B cell (primary cell): ENCODE data around the gene CERS6. TPM values are rescaled to one million over a fixed set of nuclear protein-coding genes. Genes with fewer than 3 reads are reported as not detected.

Experiments used
- ATAC-seq: fragments of 200-7000 bp; cut with Tn5 transposase; one replicate; pipeline ENCODE4 v1.10.0; 2021; ENCODE audit warnings: low read depth, mild to moderate bottlenecking, moderate number of reproducible peaks, moderate library complexity
- CTCF ChIA-PET: fragments of 350-600 bp; sonication (Branson Sonifier 250); formaldehyde crosslinking; loops from one replicate; lab custom pipeline; 2021; ENCODE audit warnings: antibody characterized with exemption, inconsistent platforms; lab: Charles Lee
- POLR2A ChIA-PET: fragments of 350-600 bp; sonication (Branson Sonifier 250); formaldehyde crosslinking; loops from one replicate; lab custom pipeline; 2021; ENCODE audit warnings: antibody characterized with exemption; lab: Charles Lee
- DNase-seq: peaks from one replicate; pipeline ENCODE4 v3.0.0; 2013
- H2AFZ ChIP-seq: 2 replicates; pipeline ENCODE4 v1.6.1; 2012; ENCODE audit warnings: mild to moderate bottlenecking, low read depth, low read length; ENCODE audit not compliant: insufficient read depth, poor library complexity, severe bottlenecking
- H3K27ac ChIP-seq, 2 donors: 1 replicate in 1 of 2; 2 replicates in 1 of 2; pipeline ENCODE4 v1.5.1; 2012 to 2013; ENCODE audit warnings: low read length in 2 of 2, mild to moderate bottlenecking in 2 of 2, moderate library complexity in 1 of 2
- H3K27me3 ChIP-seq, 4 experiments: fragments of 200-600 bp in 1 of 4; sonication (generic) in 1 of 4; replicated peaks in 1 of 4; 1 replicate in 2 of 4; 2 replicates in 2 of 4; pipeline versions ENCODE4 v1.6.1 to v1.7.0; 2013 to 2016; ENCODE audit warnings: low read length in 3 of 4, mild to moderate bottlenecking in 2 of 4, mixed read lengths in 1 of 4, moderate library complexity in 1 of 4; ENCODE audit not compliant: insufficient read depth in 4 of 4, control insufficient read depth in 3 of 4; ENCODE audit errors: control extremely low read depth in 1 of 4
- H3K36me3 ChIP-seq, 2 experiments: replicated peaks in 1 of 2; 1 replicate in 1 of 2; 2 replicates in 1 of 2; pipeline versions ENCODE4 v1.6.1 to v1.7.1; 2013; ENCODE audit warnings: low read length in 1 of 2; ENCODE audit not compliant: insufficient read depth in 2 of 2, control insufficient read depth in 1 of 2; ENCODE audit errors: control extremely low read depth in 1 of 2, extremely low read depth in 1 of 2
- H3K4me1 ChIP-seq, 2 donors: fragments of 200-600 bp in 1 of 2; sonication (generic) in 1 of 2; 1 replicate in 1 of 2; 2 replicates in 1 of 2; pipeline versions ENCODE4 v1.5.1 to v1.6.1; 2013 to 2017; ENCODE audit warnings: low read length in 2 of 2; ENCODE audit not compliant: control insufficient read depth in 2 of 2, insufficient read depth in 2 of 2
- H3K4me2 ChIP-seq: replicated peaks from 2 replicates; pipeline ENCODE3; 2012; ENCODE audit warnings: mild to moderate bottlenecking, low read depth, low read length; ENCODE audit not compliant: poor library complexity, severe bottlenecking
- H3K4me3 ChIP-seq, 5 experiments: fragments of 200-600 bp in 1 of 5; sonication (generic) in 1 of 5; 1 replicate in 3 of 5; 2 replicates in 2 of 5; pipeline versions ENCODE4 v1.5.1 to v1.7.0; 2011 to 2016; ENCODE audit warnings: low read length in 4 of 5, mild to moderate bottlenecking in 4 of 5, low read depth in 2 of 5, control low read depth in 1 of 5, moderate library complexity in 1 of 5; ENCODE audit not compliant: insufficient read depth in 1 of 5; ENCODE audit errors: control extremely low read depth in 1 of 5, extremely low read depth in 1 of 5
- H3K79me2 ChIP-seq: fragments of 200-600 bp; sonication (generic); one replicate; pipeline ENCODE4 v1.6.0; 2016; ENCODE audit warnings: low read length; ENCODE audit not compliant: control insufficient read depth, insufficient read depth
- H3K9ac ChIP-seq: fragments of 200-600 bp; sonication (generic); 2 replicates; pipeline ENCODE4 v1.6.1; 2017; ENCODE audit warnings: mild to moderate bottlenecking, low read length, moderate library complexity
- H3K9me3 ChIP-seq, 3 donors: one replicate each; pipeline versions ENCODE4 v1.6.1 to v1.7.1; 2013; ENCODE audit warnings: low read length in 2 of 3; ENCODE audit not compliant: control insufficient read depth in 2 of 3, insufficient read depth in 1 of 3; ENCODE audit errors: control extremely low read depth in 1 of 3
- H4K20me1 ChIP-seq: 2 replicates; pipeline ENCODE4 v1.6.0; 2012; ENCODE audit warnings: mild to moderate bottlenecking, low read length; ENCODE audit not compliant: insufficient read depth, control insufficient read depth, poor library complexity, severe bottlenecking
- H3K27ac Mint-ChIP-seq: one replicate; pipeline ENCODE4 v1.8.0; 2021; ENCODE audit warnings: mixed read lengths
- H3K27me3 Mint-ChIP-seq: one replicate; pipeline ENCODE4 v1.8.0; 2021; ENCODE audit warnings: mixed read lengths
- H3K4me1 Mint-ChIP-seq: one replicate; pipeline ENCODE4 v1.8.0; 2021; ENCODE audit warnings: mixed read lengths
- H3K4me3 Mint-ChIP-seq: one replicate; pipeline ENCODE4 v1.8.0; 2021; ENCODE audit warnings: mixed read lengths
- H3K9me3 Mint-ChIP-seq: one replicate; pipeline ENCODE4 v1.8.0; 2022; ENCODE audit warnings: mixed read lengths; ENCODE audit not compliant: insufficient read depth
- EZH2 ChIP-seq: IDR thresholded peaks from 2 replicates; pipeline ENCODE4 v1.6.1; 2012; ENCODE audit warnings: borderline replicate concordance, low read depth, mild to moderate bottlenecking, moderate library complexity, low read length; ENCODE audit not compliant: insufficient read depth, poor library complexity, severe bottlenecking
- WGBS: methylation state at CpG from one replicate; pipeline ENCODE4 v1.1.5; 2013; ENCODE audit warnings: missing lambda C conversion rate; ENCODE audit not compliant: insufficient coverage; 5-methylcytosine and 5-hydroxymethylcytosine counted together
- intact Hi-C: fragments of 100-400 bp; cut with micrococcal nuclease; formaldehyde crosslinking; loops from one replicate; pipeline ENCODE4 v1.10.0; 2022
- polyA plus RNA-seq: library from polyadenylated mRNA; depleted of rRNA; stranded (reverse); fragments of >200 nt; gene quantifications from 2 replicates; pipeline ENCODE4 v1.2.3, GENCODE V29; 2012
- total RNA-seq, 2 donors: library from RNA; stranded (reverse); fragments of 120-200 nt in 1 of 2; gene quantifications; 1 replicate in 1 of 2; 2 replicates in 1 of 2; pipeline versions ENCODE4 v1.2.3 to v1.2.4, GENCODE V29; 2013 to 2022
- TF ChIP-seq, protein P1 (sequence below): fragments of 200-600 bp; IDR thresholded peaks from one replicate; pipeline ENCODE4 v1.8.0; 2022; ENCODE audit warnings: antibody characterized with exemption, mild to moderate bottlenecking

The CERS6 gene
- total and polyA plus RNA-seq, 2 donors (not counting 1 experiment from before 2014, with no cell fraction given) = 2.2 to 5.5 TPM

DNA sequence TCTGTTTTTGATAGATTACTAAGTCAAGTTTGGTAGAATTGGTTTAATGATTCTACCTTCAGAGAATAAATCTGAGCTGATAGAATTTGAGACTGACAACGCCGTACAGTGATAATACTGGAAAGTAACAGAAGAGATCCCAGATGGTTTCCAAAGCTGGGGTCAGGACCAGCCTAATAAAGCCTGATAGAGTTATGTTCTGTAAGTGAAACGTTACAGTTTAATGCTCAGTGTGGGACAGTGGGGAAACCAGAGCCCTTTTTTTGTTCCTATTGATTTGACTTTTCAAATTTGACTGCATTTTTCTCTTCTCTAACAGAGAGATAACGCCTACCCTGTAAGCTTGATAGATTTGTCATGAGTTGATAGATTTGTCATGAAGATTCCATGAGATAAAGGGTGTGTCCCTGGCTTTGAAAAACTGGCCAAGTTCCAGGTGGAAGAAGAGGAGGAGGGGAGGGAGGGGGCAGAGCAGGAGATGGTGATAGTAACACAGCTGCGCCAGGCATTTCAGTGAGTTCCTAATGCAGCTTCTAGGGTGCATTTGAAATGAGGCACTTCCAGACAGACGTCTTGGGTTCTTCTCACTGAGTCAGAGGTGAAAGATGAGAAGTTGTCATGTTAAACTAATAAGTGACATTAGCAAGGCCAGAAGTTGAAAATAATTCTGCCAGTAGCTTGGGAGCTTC, 65.1 kb downstream of the CERS6 start:
- H3K27me3 Mint-ChIP-seq = no peaks in the 10 kb centered on the region
- Histone ChIP-seq H3K9me3 (no peaks in the 10 kb centered on the region), H3K9ac (no peak overlapping the region), H3K4me1 (peaks cover 0 to 6% of the 10 kb centered on the region in 2 donors), H3K4me2 (no peak overlapping the region), H4K20me1 (peaks cover 4% of the 10 kb centered on the region), H3K79me2 (peaks cover 35% of the 10 kb centered on the region), H3K36me3 (no peaks in the 10 kb centered on the region), H3K4me3 (no peak overlapping the region), H3K27ac (no peak overlapping the region), H3K27me3 (no peaks in the 10 kb centered on the region), H2AFZ (no peak overlapping the region)
- peaks cover 36% of the 10 kb centered on the region for H3K4me1 Mint-ChIP-seq
- ATAC-seq (no peak), DNase-seq (no peak)
- no peak overlapping the region for H3K27ac Mint-ChIP-seq
- CTCF ChIA-PET = no interaction called here
- H3K4me3 Mint-ChIP-seq = no peak overlapping the region
- WGBS = 73% methylated on average over 5 of the region's 6 CpGs
- no peaks in the 10 kb centered on the region for H3K9me3 Mint-ChIP-seq
- POLR2A ChIA-PET = no interaction called here
- no peak for TF ChIP-seq EZH2
- TF ChIP-seq, protein P1, sequence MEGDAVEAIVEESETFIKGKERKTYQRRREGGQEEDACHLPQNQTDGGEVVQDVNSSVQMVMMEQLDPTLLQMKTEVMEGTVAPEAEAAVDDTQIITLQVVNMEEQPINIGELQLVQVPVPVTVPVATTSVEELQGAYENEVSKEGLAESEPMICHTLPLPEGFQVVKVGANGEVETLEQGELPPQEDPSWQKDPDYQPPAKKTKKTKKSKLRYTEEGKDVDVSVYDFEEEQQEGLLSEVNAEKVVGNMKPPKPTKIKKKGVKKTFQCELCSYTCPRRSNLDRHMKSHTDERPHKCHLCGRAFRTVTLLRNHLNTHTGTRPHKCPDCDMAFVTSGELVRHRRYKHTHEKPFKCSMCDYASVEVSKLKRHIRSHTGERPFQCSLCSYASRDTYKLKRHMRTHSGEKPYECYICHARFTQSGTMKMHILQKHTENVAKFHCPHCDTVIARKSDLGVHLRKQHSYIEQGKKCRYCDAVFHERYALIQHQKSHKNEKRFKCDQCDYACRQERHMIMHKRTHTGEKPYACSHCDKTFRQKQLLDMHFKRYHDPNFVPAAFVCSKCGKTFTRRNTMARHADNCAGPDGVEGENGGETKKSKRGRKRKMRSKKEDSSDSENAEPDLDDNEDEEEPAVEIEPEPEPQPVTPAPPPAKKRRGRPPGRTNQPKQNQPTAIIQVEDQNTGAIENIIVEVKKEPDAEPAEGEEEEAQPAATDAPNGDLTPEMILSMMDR = no peak
- intact Hi-C loops = no loop called here

DNA sequence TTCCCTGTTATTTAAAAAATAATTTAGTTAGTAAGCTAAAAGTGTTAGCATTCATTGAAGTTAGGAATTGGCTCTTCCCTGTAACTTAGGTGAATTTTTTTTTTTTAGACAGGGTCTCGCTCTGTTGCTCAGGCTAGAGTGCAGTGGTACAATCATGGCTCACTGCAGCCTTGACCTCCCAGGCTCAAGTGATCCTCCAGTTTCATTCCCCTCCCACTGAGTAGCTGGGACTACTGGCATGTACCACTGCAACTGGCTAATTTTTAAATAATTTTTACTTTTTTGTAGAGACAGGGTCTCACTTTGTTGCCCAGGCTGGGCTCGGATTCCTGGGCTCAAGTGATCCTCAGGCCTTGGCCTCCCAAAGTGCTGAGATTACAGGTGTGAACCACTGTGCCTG, 66.4 kb downstream of the CERS6 start:
- Mint-ChIP-seq H3K27me3 (no peaks in the 10 kb centered on the region), H3K27ac (no peak overlapping the region), H3K4me1 (peaks cover 31% of the 10 kb centered on the region), H3K9me3 (no peaks in the 10 kb centered on the region), H3K4me3 (no peak overlapping the region)
- POLR2A ChIA-PET = no interaction called here
- WGBS = 70% methylated on average over 1 of the region's 2 CpGs
- H3K4me1 ChIP-seq = peaks cover 0 to 6% of the 10 kb centered on the region in 2 donors
- DNase-seq (no peak), ATAC-seq (no peak)
- no peaks in the 10 kb centered on the region for H3K27me3 ChIP-seq
- H3K4me3 ChIP-seq = no peak overlapping the region
- H4K20me1 ChIP-seq = peaks cover 4% of the 10 kb centered on the region
- H3K79me2 ChIP-seq = peaks cover 30% of the 10 kb centered on the region
- no peak for TF ChIP-seq EZH2
- TF ChIP-seq, protein P1 = no peak
- H3K36me3 ChIP-seq = no peaks in the 10 kb centered on the region
- H3K4me2 ChIP-seq = no peak overlapping the region
- CTCF ChIA-PET = no interaction called here
- H2AFZ ChIP-seq = no peak overlapping the region
- no peaks in the 10 kb centered on the region for H3K9me3 ChIP-seq
- intact Hi-C loops = no loop called here
- H3K9ac ChIP-seq = no peak overlapping the region
- H3K27ac ChIP-seq = no peak overlapping the region
